Skin epidermis (tissue), 12 donors: Measurements from ENCODE around the gene DYTN.
"Not testable (repeated sequence)": the region's sequence is repeated elsewhere in the genome, so short reads cannot be mapped to it uniquely, and the experiment has no call there.

Experiments used
- H3K27ac ChIP-seq, 21 experiments: fragments of 200-600 bp; sonication (generic) in 11 of 21; one replicate each; pipeline ENCODE4 v1.5.0; 2020; ENCODE audit warnings: mild to moderate bottlenecking in 3 of 21, inconsistent platforms in 2 of 21, moderate library complexity in 2 of 21
- H3K4me3 ChIP-seq, 7 experiments: fragments of 200-600 bp; sonication (generic) in 2 of 7; one replicate each; pipeline ENCODE4 v1.5.0; 2020; ENCODE audit warnings: inconsistent platforms in 2 of 7, mild to moderate bottlenecking in 2 of 7, moderate library complexity in 1 of 7

Gene DYTN

GRCh38 chr2:206718296-206718695, at the start of gene DYTN:
Gene DYTN (minus strand): TSS chr2:206718396. CDS start chr2:206718279, 117 bp downstream.
- H3K4me3 ChIP-seq, result no peak within 1 kb of the TSS
- no peak within 1 kb of the TSS for H3K27ac ChIP-seq

GRCh38 chr2:206766057-206766930, 48.1 kb upstream of the DYTN start:
- Histone ChIP-seq H3K27ac (peak overlapping the region; percentile 37 to 97 (median 90)), H3K4me3 (peak overlapping the region; percentile 44 to 86 (median 77))

- peak within 1 kb of the TSS; percentile 44 to 86 (median 77) for H3K4me3 ChIP-seq
- H3K27ac ChIP-seq, result peak within 1 kb of the TSS; percentile 37 to 97 (median 90)
Measured at GRCh38 chr2:206765242-206766056, 47.3 kb upstream of the DYTN start, which contains the start of the genes FASTKD2 and MDH1B. Gene FASTKD2 (plus strand): TSS chr2:206765606. CDS start chr2:206766694, 1,088 bp downstream. Gene MDH1B (minus strand): TSS chr2:206765328. CDS start chr2:206765271, 57 bp downstream.

GRCh38 chr2:206764673-206765241, 46.6 kb upstream of the DYTN start:
- peak overlapping the region; percentile 44 to 86 (median 77) for H3K4me3 ChIP-seq

GRCh38 chr2:206756816-206757215, 38.6 kb upstream of the DYTN start:
- Histone ChIP-seq H3K27ac (no peak overlapping the region), H3K4me3 (no peak overlapping the region)

More at GRCh38 chr2:206764673-206765241, 46.6 kb upstream of the DYTN start:
- peak overlapping the region in 20 of 21 experiments; percentile 78 to 97 (median 90) for H3K27ac ChIP-seq

- no peak overlapping the region for H3K27ac ChIP-seq
- no peak overlapping the region for H3K4me3 ChIP-seq
Measured at GRCh38 chr2:206740800-206741199, 22.6 kb upstream of the DYTN start.

- no peak overlapping the region for H3K4me3 ChIP-seq
- no peak overlapping the region for H3K27ac ChIP-seq
Measured at GRCh38 chr2:206739271-206739670, 21.1 kb upstream of the DYTN start.

GRCh38 chr2:206736935-206737334, 18.7 kb upstream of the DYTN start:
- Histone ChIP-seq H3K27ac (no peak overlapping the region), H3K4me3 (no peak overlapping the region)

GRCh38 chr2:206733341-206733740, 15.1 kb upstream of the DYTN start:
- Histone ChIP-seq H3K27ac (no peak overlapping the region), H3K4me3 (no peak overlapping the region)

GRCh38 chr2:206728277-206729199, 10.3 kb upstream of the DYTN start:
- Histone ChIP-seq H3K27ac (no peak overlapping the region), H3K4me3 (no peak overlapping the region)

- H3K4me3 ChIP-seq, result no peak overlapping the region
- H3K27ac ChIP-seq, result no peak overlapping the region
Measured at GRCh38 chr2:206727287-206727686, 9.1 kb upstream of the DYTN start.

- no peak overlapping the region for H3K4me3 ChIP-seq
- no peak overlapping the region for H3K27ac ChIP-seq
Measured at GRCh38 chr2:206723288-206723687, 5.1 kb upstream of the DYTN start.

- Histone ChIP-seq H3K27ac (no peak overlapping the region), H3K4me3 (no peak overlapping the region)
Measured at GRCh38 chr2:206721256-206721920, 3.2 kb upstream of the DYTN start.

GRCh38 chr2:206716623-206717022, 1.6 kb downstream of the DYTN start:
- no peak overlapping the region for H3K4me3 ChIP-seq

GRCh38 chr2:206715183-206715582, 3.0 kb downstream of the DYTN start:
- not testable (repeated sequence) for H3K27ac ChIP-seq, H3K4me3 ChIP-seq

More at GRCh38 chr2:206716623-206717022, 1.6 kb downstream of the DYTN start:
- H3K27ac ChIP-seq, result no peak overlapping the region

- Histone ChIP-seq H3K27ac (no peak overlapping the region), H3K4me3 (no peak overlapping the region)
Measured at GRCh38 chr2:206713746-206714145, 4.5 kb downstream of the DYTN start.

GRCh38 chr2:206708286-206708685, 9.9 kb downstream of the DYTN start:
- no peak overlapping the region for H3K27ac ChIP-seq
- H3K4me3 ChIP-seq, result no peak overlapping the region

- H3K27ac ChIP-seq, result no peak overlapping the region
Measured at GRCh38 chr2:206707164-206707701, 11.0 kb downstream of the DYTN start.

More at GRCh38 chr2:206707164-206707701, 11.0 kb downstream of the DYTN start:
- no peak overlapping the region for H3K4me3 ChIP-seq
